NCI-H82 treated with DMSO at 0.1 percent for 48 hours (cell line): ENCODE measurements around the gene MAP7.

Source experiments
- DNase-seq: peaks from one replicate; lab custom pipeline; 2025; ENCODE audit not compliant: unreplicated experiment; lab: John Stamatoyannopoulos, UW

Gene MAP7

GRCh38 chr6:136343700-136344099, 206.5 kb downstream of the MAP7 start:
- DNase-seq: no peak

- DNase-seq: no peak
Observed at GRCh38 chr6:136343275-136343674, 206.9 kb downstream of the MAP7 start.

- no peak for DNase-seq
Observed at GRCh38 chr6:136341967-136342366, 208.3 kb downstream of the MAP7 start.

GRCh38 chr6:136341367-136341766, 208.9 kb downstream of the MAP7 start:
- DNase-seq: no peak

- DNase-seq: no peak
Observed at GRCh38 chr6:136338486-136338885, 211.7 kb downstream of the MAP7 start.

- no peak for DNase-seq
Observed at GRCh38 chr6:136337606-136338005, 212.6 kb downstream of the MAP7 start.

GRCh38 chr6:136337121-136337520, 213.1 kb downstream of the MAP7 start:
- DNase-seq: no peak

GRCh38 chr6:136335736-136336363, 214.4 kb downstream of the MAP7 start:
- DNase-seq: no peak

- DNase-seq: no peak
Observed at GRCh38 chr6:136334853-136335252, 215.4 kb downstream of the MAP7 start.

- no peak for DNase-seq
Observed at GRCh38 chr6:136334465-136334846, 215.8 kb downstream of the MAP7 start.

- no peak for DNase-seq
Observed at GRCh38 chr6:136333824-136334464, 216.3 kb downstream of the MAP7 start.

GRCh38 chr6:136331461-136331860, 218.8 kb downstream of the MAP7 start:
- DNase-seq: no peak

- no peak for DNase-seq
Observed at GRCh38 chr6:136330634-136331033, 219.6 kb downstream of the MAP7 start.

GRCh38 chr6:136326038-136326553, 224.1 kb downstream of the MAP7 start:
- DNase-seq: peak; percentile 56

GRCh38 chr6:136324686-136325380, 225.4 kb downstream of the MAP7 start:
- no peak for DNase-seq

GRCh38 chr6:136323431-136324112, 226.7 kb downstream of the MAP7 start:
- DNase-seq: peak; percentile 93

- no peak for DNase-seq
Observed at GRCh38 chr6:136319732-136320131, 230.5 kb downstream of the MAP7 start.

GRCh38 chr6:136318676-136319075, 231.5 kb downstream of the MAP7 start:
- no peak for DNase-seq

- no peak for DNase-seq
Observed at GRCh38 chr6:136317971-136318370, 232.3 kb downstream of the MAP7 start.

GRCh38 chr6:136317021-136317694, 233.1 kb downstream of the MAP7 start:
- DNase-seq: peak; percentile 33

GRCh38 chr6:136315594-136315993, 234.6 kb downstream of the MAP7 start:
- DNase-seq: no peak
